Trophoblast cell (in vitro differentiated cells and primary cell): ENCODE measurements around the gene CD48.
"Not testable (repeated sequence)": the region's sequence is repeated elsewhere in the genome, so short reads cannot be mapped to it uniquely, and the experiment has no call there.

Experiments
- DNase-seq, 2 donors: peaks; one replicate each; pipeline ENCODE4 v3.0.0-alpha.2; 2016
- H2AFZ ChIP-seq: 2 replicates; pipeline ENCODE4 v1.6.1; 2013; ENCODE audit warnings: low read length, moderate library complexity, mild to moderate bottlenecking; ENCODE audit not compliant: insufficient read depth, poor library complexity
- H2AK5ac ChIP-seq: 2 replicates; pipeline ENCODE4 v1.6.1; 2013; ENCODE audit warnings: mild to moderate bottlenecking, low read length
- H2BK120ac ChIP-seq: 2 replicates; pipeline ENCODE4 v1.6.1; 2013; ENCODE audit warnings: low read length, mild to moderate bottlenecking, moderate library complexity; ENCODE audit not compliant: insufficient read depth, poor library complexity
- H2BK12ac ChIP-seq: 2 replicates; pipeline ENCODE4 v1.6.1; 2013; ENCODE audit warnings: mild to moderate bottlenecking, low read length, moderate library complexity
- H2BK5ac ChIP-seq: 2 replicates; pipeline ENCODE4 v1.6.1; 2013; ENCODE audit warnings: low read length, low read depth, moderate library complexity, mild to moderate bottlenecking; ENCODE audit not compliant: poor library complexity
- H3K14ac ChIP-seq: 2 replicates; pipeline ENCODE4 v1.6.1; 2013; ENCODE audit warnings: mild to moderate bottlenecking, low read length
- H3K18ac ChIP-seq: 2 replicates; pipeline ENCODE4 v1.6.1; 2013; ENCODE audit warnings: mild to moderate bottlenecking, low read length
- H3K23ac ChIP-seq: 2 replicates; pipeline ENCODE4 v1.6.1; 2013; ENCODE audit warnings: low read length
- H3K27ac ChIP-seq: 2 replicates; pipeline ENCODE4 v1.5.1; 2013; ENCODE audit warnings: low read depth, mild to moderate bottlenecking, inconsistent platforms, low read length, moderate library complexity
- H3K27me3 ChIP-seq: 2 replicates; pipeline ENCODE4 v1.6.1; 2013; ENCODE audit warnings: inconsistent platforms, mild to moderate bottlenecking, low read length, moderate library complexity; ENCODE audit not compliant: insufficient read depth
- H3K36me3 ChIP-seq, 2 experiments: 1 replicate in 1 of 2; 2 replicates in 1 of 2; pipeline ENCODE4 v1.6.1; 2013; ENCODE audit warnings: low read length in 2 of 2, mild to moderate bottlenecking in 2 of 2, moderate library complexity in 1 of 2; ENCODE audit not compliant: insufficient read depth in 2 of 2, control insufficient read depth in 1 of 2
- H3K4ac ChIP-seq: 2 replicates; pipeline ENCODE4 v1.6.1; 2013; ENCODE audit warnings: low read depth, mild to moderate bottlenecking, low read length, moderate library complexity
- H3K4me1 ChIP-seq, 2 experiments: 1 replicate in 1 of 2; 2 replicates in 1 of 2; pipeline ENCODE4 v1.6.1; 2013; ENCODE audit warnings: low read length in 2 of 2, mild to moderate bottlenecking in 2 of 2, moderate library complexity in 1 of 2; ENCODE audit not compliant: insufficient read depth in 2 of 2, control insufficient read depth in 1 of 2
- H3K4me2 ChIP-seq: 2 replicates; pipeline ENCODE4 v1.6.1; 2013; ENCODE audit warnings: inconsistent platforms, mild to moderate bottlenecking, low read length, moderate library complexity
- H3K4me3 ChIP-seq: 2 replicates; pipeline ENCODE4 v1.5.1; 2013; ENCODE audit warnings: mild to moderate bottlenecking, low read depth, low read length, inconsistent platforms
- H3K79me1 ChIP-seq: one replicate; pipeline ENCODE4 v1.6.1; 2013; ENCODE audit warnings: low read length
- H3K79me2 ChIP-seq: 2 replicates; pipeline ENCODE4 v1.6.1; 2013; ENCODE audit warnings: low read length, mild to moderate bottlenecking; ENCODE audit not compliant: control insufficient read depth, insufficient read depth, poor library complexity
- H3K9ac ChIP-seq: 2 replicates; pipeline ENCODE4 v1.6.1; 2013; ENCODE audit warnings: mild to moderate bottlenecking, low read length
- H3K9me3 ChIP-seq: 2 replicates; pipeline ENCODE4 v1.6.1; 2013; ENCODE audit warnings: low read depth, mild to moderate bottlenecking, control low read depth, inconsistent platforms, low read length; ENCODE audit not compliant: insufficient read depth
- H4K12ac ChIP-seq: 2 replicates; pipeline ENCODE4 v1.6.1; 2013; ENCODE audit warnings: low read depth, mild to moderate bottlenecking, low read length, moderate library complexity
- H4K8ac ChIP-seq: 2 replicates; pipeline ENCODE4 v1.6.1; 2013; ENCODE audit warnings: low read depth, mild to moderate bottlenecking, low read length, moderate library complexity
- H4K91ac ChIP-seq: one replicate; pipeline ENCODE4 v1.6.1; 2013; ENCODE audit warnings: low read depth, mild to moderate bottlenecking, low read length, moderate library complexity
- WGBS: extraction: QIAGEN DNeasy Blood & Tissue Kit; methylation state at CpG from one replicate; pipeline ENCODE4 v1.1.7; 2013; ENCODE audit warnings: missing lambda C conversion rate; ENCODE audit not compliant: insufficient read length, insufficient coverage; ENCODE audit errors: extremely low coverage; 5-methylcytosine and 5-hydroxymethylcytosine counted together

Gene CD48

DNA sequence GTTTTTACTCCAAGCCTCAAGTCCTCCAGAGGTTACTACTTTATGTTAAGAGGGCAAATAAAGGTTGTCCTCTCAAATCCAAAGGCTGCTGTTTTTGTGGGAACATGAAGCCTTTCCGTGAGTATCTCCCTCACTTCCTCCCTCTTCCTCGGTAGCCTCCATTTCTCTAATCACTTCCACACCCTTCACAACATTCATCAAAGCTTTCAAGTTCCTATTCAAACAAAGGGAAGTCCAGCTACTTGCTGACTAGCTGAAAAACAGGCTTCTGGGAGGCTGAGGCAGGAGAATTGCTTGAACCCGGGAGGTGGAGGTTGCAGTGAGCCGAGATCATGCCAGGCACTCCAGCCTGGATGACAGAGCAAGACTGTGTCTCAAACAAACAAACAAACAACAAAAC is 6.6 kb upstream of the CD48 start:
- Histone ChIP-seq H4K8ac (no peak overlapping the region), H3K4me2 (no peak overlapping the region), H3K27me3 (no peaks in the 10 kb centered on the region), H3K79me1 (no peaks in the 10 kb centered on the region), H3K4me1 (no peaks in the 10 kb centered on the region), H3K79me2 (no peaks in the 10 kb centered on the region), H3K4ac (no peak overlapping the region), H2BK12ac (no peak overlapping the region), H3K36me3 (no peaks in the 10 kb centered on the region), H2BK5ac (no peak overlapping the region), H2AK5ac (no peak overlapping the region), H3K9me3 (no peaks in the 10 kb centered on the region), H3K4me3 (no peak overlapping the region), H4K12ac (no peak overlapping the region), H2AFZ (no peak overlapping the region), H3K27ac (no peak overlapping the region), H3K18ac (no peak overlapping the region), H2BK120ac (no peak overlapping the region), H4K91ac (no peak overlapping the region), H3K23ac (no peak overlapping the region), H3K14ac (no peak overlapping the region), H3K9ac (no peak overlapping the region)
- no CpG with 5 or more reads among the region's 4 CpGs for WGBS
- DNase-seq, result no peak

DNA sequence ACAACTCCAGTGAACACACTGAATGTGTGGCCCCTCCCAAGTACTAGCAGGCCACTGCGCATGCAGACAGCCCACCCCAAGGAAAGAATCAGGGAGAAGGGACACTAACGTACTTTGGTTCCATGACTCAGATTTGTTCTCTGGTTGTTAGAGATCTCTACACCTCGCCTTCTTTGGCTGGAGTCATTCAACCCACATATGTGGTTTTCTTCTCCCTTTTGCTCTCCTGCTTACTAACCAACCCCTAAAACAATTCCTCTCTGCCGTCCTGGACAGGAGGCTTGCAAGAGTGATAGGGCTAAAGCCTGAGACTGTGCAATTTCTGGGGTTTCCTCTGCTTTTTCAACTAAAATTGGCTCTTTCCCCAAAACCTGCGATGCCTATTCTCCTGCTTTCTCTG is 5.7 kb upstream of the CD48 start:
- no peak for DNase-seq
- no peak overlapping the region for H2BK120ac ChIP-seq
- H2AFZ ChIP-seq, result no peak overlapping the region
- H3K4me1 ChIP-seq, result no peaks in the 10 kb centered on the region
- no peaks in the 10 kb centered on the region for H3K36me3 ChIP-seq
- no peak overlapping the region for H2AK5ac ChIP-seq
- H3K23ac ChIP-seq, result no peak overlapping the region
- no CpG with 5 or more reads among the region's 5 CpGs for WGBS
- H3K27me3 ChIP-seq, result no peaks in the 10 kb centered on the region
- H2BK5ac ChIP-seq, result no peak overlapping the region
- H3K9me3 ChIP-seq, result no peaks in the 10 kb centered on the region
- no peak overlapping the region for H3K4me2 ChIP-seq
- H3K4me3 ChIP-seq, result no peak overlapping the region
- H4K12ac ChIP-seq, result no peak overlapping the region
- no peaks in the 10 kb centered on the region for H3K79me2 ChIP-seq
- H3K27ac ChIP-seq, result no peak overlapping the region
- H3K79me1 ChIP-seq, result no peaks in the 10 kb centered on the region
- no peak overlapping the region for H2BK12ac ChIP-seq
- no peak overlapping the region for H3K4ac ChIP-seq
- H4K91ac ChIP-seq, result no peak overlapping the region
- no peak overlapping the region for H4K8ac ChIP-seq
- H3K9ac ChIP-seq, result no peak overlapping the region
- no peak overlapping the region for H3K18ac ChIP-seq
- no peak overlapping the region for H3K14ac ChIP-seq

DNA sequence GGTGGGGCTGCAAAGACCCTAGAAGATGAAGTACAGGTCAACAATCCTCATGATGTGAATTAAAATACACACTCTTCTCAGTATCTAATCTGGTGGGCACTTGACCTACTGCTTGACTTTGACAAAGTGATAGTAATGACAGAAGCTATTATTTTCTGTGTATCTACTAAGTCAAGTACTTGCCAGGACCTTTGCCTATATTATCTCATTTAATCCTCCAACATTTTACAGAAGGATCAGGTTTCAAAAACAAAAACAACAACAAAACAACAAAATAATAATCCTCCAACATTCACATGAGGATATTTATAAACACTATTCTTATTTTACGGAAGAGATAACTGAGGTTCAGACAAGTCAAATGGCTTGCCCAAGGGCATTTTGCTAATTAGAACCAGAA is 4.4 kb upstream of the CD48 start:
- no peaks in the 10 kb centered on the region for H3K9me3 ChIP-seq
- no peak overlapping the region for H3K4me2 ChIP-seq
- H3K9ac ChIP-seq, result no peak overlapping the region
- no peaks in the 10 kb centered on the region for H3K27me3 ChIP-seq
- no peak overlapping the region for H3K18ac ChIP-seq
- WGBS, result no CpG with 5 or more reads among the region's 1 CpG
- no peak overlapping the region for H4K12ac ChIP-seq
- H2AFZ ChIP-seq, result no peak overlapping the region
- H3K4me1 ChIP-seq, result no peaks in the 10 kb centered on the region
- no peak for DNase-seq
- no peaks in the 10 kb centered on the region for H3K79me2 ChIP-seq
- H3K23ac ChIP-seq, result no peak overlapping the region
- no peak overlapping the region for H2BK5ac ChIP-seq
- H3K4ac ChIP-seq, result no peak overlapping the region
- H3K27ac ChIP-seq, result no peak overlapping the region
- no peak overlapping the region for H2BK120ac ChIP-seq
- H3K4me3 ChIP-seq, result no peak overlapping the region
- H4K91ac ChIP-seq, result no peak overlapping the region
- no peak overlapping the region for H4K8ac ChIP-seq
- no peaks in the 10 kb centered on the region for H3K79me1 ChIP-seq
- no peaks in the 10 kb centered on the region for H3K36me3 ChIP-seq
- no peak overlapping the region for H2BK12ac ChIP-seq
- H3K14ac ChIP-seq, result no peak overlapping the region
- H2AK5ac ChIP-seq, result no peak overlapping the region

DNA sequence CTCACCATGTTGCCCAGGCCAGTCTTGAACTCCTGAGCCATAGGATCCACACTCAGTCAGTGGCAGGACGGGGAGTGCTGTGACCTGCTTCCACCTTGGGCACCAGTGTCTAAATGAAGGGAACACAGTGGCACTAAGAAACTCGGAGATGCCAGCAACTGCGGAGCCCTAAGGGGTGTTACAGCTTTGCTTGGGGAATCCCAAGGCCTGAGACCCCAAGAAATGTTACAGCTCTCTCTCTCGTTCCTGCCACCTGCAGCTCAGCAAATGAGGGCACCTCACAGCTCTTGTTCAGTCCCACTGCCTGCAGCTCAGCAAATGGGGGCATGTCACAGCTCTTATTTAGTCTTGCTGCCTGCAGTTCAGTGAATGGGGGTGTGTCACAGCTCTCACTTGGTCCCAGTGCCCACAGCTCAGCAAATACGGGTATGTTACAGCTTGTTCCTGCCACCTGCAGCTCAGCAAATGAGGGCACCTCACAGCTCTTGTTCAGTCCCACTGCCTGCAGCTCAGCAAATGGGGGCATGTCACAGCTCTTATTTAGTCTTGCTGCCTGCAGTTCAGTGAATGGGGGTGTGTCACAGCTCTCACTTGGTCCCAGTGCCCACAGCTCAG is 2.5 kb upstream of the CD48 start:
- not testable (repeated sequence) for H3K4me2 ChIP-seq, H3K9ac ChIP-seq, H2AK5ac ChIP-seq, H3K27ac ChIP-seq, H3K36me3 ChIP-seq, H4K8ac ChIP-seq, H3K4me3 ChIP-seq, H3K4me1 ChIP-seq, H3K4ac ChIP-seq, H3K79me1 ChIP-seq, H4K91ac ChIP-seq, H3K23ac ChIP-seq, H3K18ac ChIP-seq, H2AFZ ChIP-seq, H2BK5ac ChIP-seq, H4K12ac ChIP-seq, H3K27me3 ChIP-seq, H3K14ac ChIP-seq, H3K79me2 ChIP-seq, DNase-seq, H2BK12ac ChIP-seq, H2BK120ac ChIP-seq, H3K9me3 ChIP-seq
- no CpG with 5 or more reads among the region's 5 CpGs for WGBS
